ENCODE results near the gene SSBP4.

- TF ChIP-seq EZH2phosphoT487 (IDR thresholded peaks at IDR 0.05; ENCODE audit: insufficient read depth, low read depth), result no peak
- TF ChIP-seq EZH2 (IDR thresholded peaks at IDR 0.05; ENCODE audit: insufficient read depth, poor library complexity, severe bottlenecking), result no peak
Measured at GRCh38 chr19:18388960-18389725, 30.1 kb upstream of the SSBP4 start.

Data from GM23248 (cell line).